Natural killer cell (primary cell): ENCODE data around the gene GAS6. TPM values are rescaled to one million over a fixed set of nuclear protein-coding genes. Genes with fewer than 3 reads are reported as not detected.

Experiments used
- ATAC-seq, 3 donors: fragments of 150-1000 bp in 2 of 3; fragments of 200-7000 bp in 1 of 3; cut with Tn5 transposase; 1 replicate in 1 of 3; 2 replicates in 2 of 3; pipeline ENCODE4 v1.10.0; 2021; ENCODE audit warnings: mild to moderate bottlenecking in 2 of 3, moderate library complexity in 2 of 3
- DNase-seq, 2 donors: peaks; one replicate each; pipeline versions ENCODE4 v3.0.0 to v3.0.0-alpha.2; 2013 to 2021; ENCODE audit warnings: mixed read lengths in 1 of 2
- H3K27ac ChIP-seq: one replicate; pipeline ENCODE4 v1.5.1; 2013; ENCODE audit warnings: mild to moderate bottlenecking, low read length
- H3K27me3 ChIP-seq: one replicate; pipeline ENCODE4 v1.6.1; 2013; ENCODE audit warnings: low read length; ENCODE audit not compliant: control insufficient read depth, insufficient read depth
- H3K36me3 ChIP-seq: one replicate; pipeline ENCODE4 v1.6.1; 2013; ENCODE audit warnings: low read length; ENCODE audit not compliant: control insufficient read depth, insufficient read depth
- H3K4me1 ChIP-seq: one replicate; pipeline ENCODE4 v1.6.1; 2013; ENCODE audit warnings: low read length; ENCODE audit not compliant: control insufficient read depth, insufficient read depth
- H3K4me3 ChIP-seq: one replicate; pipeline ENCODE4 v1.5.1; 2013; ENCODE audit warnings: low read length
- H3K9me3 ChIP-seq: one replicate; pipeline ENCODE4 v1.6.1; 2013; ENCODE audit warnings: low read length; ENCODE audit not compliant: control insufficient read depth, insufficient read depth
- H3K27ac Mint-ChIP-seq, 2 donors: one replicate each; pipeline ENCODE4 v1.8.0; 2022; ENCODE audit warnings: mild to moderate bottlenecking in 2 of 2, mixed read lengths in 2 of 2, moderate library complexity in 1 of 2
- H3K27me3 Mint-ChIP-seq, 2 donors: one replicate each; pipeline ENCODE4 v1.8.0; 2022; ENCODE audit warnings: low read depth in 2 of 2, mixed read lengths in 2 of 2
- H3K36me3 Mint-ChIP-seq: one replicate; pipeline ENCODE4 v1.8.0; 2022; ENCODE audit warnings: mixed read lengths
- H3K4me1 Mint-ChIP-seq, 2 donors: one replicate each; pipeline ENCODE4 v1.8.0; 2022; ENCODE audit warnings: mixed read lengths in 2 of 2
- H3K4me3 Mint-ChIP-seq: one replicate; pipeline ENCODE4 v1.8.0; 2022; ENCODE audit warnings: mild to moderate bottlenecking, moderate library complexity, mixed read lengths
- H3K9me3 Mint-ChIP-seq, 2 donors: one replicate each; pipeline ENCODE4 v1.8.0; 2022; ENCODE audit warnings: mixed read lengths in 2 of 2
- WGBS: methylation state at CpG from one replicate; pipeline ENCODE4 v1.1.7; 2013; ENCODE audit warnings: missing lambda C conversion rate; ENCODE audit not compliant: insufficient coverage; 5-methylcytosine and 5-hydroxymethylcytosine counted together
- intact Hi-C: fragments of 100-400 bp; cut with micrococcal nuclease; formaldehyde crosslinking; loops from one replicate; pipeline ENCODE4 v1.14.2; 2022
- total RNA-seq, 4 donors: library from RNA; stranded (reverse); fragments of 120-200 nt in 1 of 4; gene quantifications; one replicate each; pipeline versions ENCODE4 v1.2.3 to v1.2.4, GENCODE V29; 2013 to 2022
- TF ChIP-seq, protein P1 (sequence below): fragments of 200-600 bp; IDR thresholded peaks from one replicate; pipeline ENCODE4 v1.8.0; 2022; ENCODE audit warnings: antibody characterized with exemption

The GAS6 gene
- total RNA-seq, 3 donors from 2014 or later (not counting 1 experiment from before 2014, with no cell fraction given), result 0.40 to 1.4 (median 0.41) TPM

DNA sequence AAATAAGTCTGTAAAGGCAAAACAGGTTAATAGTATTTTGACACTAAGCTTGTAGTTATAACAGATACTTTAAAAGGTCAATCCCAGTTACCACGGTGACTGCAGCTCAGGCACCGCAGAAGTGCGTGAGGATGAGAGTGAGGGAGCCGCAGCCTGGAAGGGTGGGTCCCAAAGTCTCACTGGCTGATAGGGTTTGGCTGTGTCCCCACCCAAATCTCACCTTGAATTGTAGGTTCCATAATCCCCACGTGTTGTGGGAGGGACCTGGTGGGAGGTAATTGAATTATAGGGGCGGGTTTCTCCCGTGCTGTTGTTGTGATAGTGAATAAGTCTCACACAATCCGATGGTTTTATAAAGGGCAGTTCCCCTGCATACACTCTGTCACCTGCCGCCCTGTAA, 40.0 kb upstream of the GAS6 start:
- no peak overlapping the region for H3K27ac ChIP-seq
- intact Hi-C loops, result no loop called here
- no peak for DNase-seq
- Mint-ChIP-seq H3K27ac (no peak overlapping the region), H3K27me3 (peaks cover 19% of the 10 kb centered on the region in 2 donors), H3K4me1 (no peaks in the 10 kb centered on the region), H3K36me3 (no peaks in the 10 kb centered on the region), H3K9me3 (no peaks in the 10 kb centered on the region), H3K4me3 (no peak overlapping the region)
- no peaks in the 10 kb centered on the region for H3K36me3 ChIP-seq
- no peaks in the 10 kb centered on the region for H3K9me3 ChIP-seq
- H3K4me3 ChIP-seq, result no peak overlapping the region
- ATAC-seq, result no peak
- peaks cover 16% of the 10 kb centered on the region for H3K27me3 ChIP-seq
- WGBS, result 90% methylated on average over 9 of the region's 9 CpGs
- TF ChIP-seq, protein P1, sequence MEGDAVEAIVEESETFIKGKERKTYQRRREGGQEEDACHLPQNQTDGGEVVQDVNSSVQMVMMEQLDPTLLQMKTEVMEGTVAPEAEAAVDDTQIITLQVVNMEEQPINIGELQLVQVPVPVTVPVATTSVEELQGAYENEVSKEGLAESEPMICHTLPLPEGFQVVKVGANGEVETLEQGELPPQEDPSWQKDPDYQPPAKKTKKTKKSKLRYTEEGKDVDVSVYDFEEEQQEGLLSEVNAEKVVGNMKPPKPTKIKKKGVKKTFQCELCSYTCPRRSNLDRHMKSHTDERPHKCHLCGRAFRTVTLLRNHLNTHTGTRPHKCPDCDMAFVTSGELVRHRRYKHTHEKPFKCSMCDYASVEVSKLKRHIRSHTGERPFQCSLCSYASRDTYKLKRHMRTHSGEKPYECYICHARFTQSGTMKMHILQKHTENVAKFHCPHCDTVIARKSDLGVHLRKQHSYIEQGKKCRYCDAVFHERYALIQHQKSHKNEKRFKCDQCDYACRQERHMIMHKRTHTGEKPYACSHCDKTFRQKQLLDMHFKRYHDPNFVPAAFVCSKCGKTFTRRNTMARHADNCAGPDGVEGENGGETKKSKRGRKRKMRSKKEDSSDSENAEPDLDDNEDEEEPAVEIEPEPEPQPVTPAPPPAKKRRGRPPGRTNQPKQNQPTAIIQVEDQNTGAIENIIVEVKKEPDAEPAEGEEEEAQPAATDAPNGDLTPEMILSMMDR, result no peak
- no peaks in the 10 kb centered on the region for H3K4me1 ChIP-seq

DNA sequence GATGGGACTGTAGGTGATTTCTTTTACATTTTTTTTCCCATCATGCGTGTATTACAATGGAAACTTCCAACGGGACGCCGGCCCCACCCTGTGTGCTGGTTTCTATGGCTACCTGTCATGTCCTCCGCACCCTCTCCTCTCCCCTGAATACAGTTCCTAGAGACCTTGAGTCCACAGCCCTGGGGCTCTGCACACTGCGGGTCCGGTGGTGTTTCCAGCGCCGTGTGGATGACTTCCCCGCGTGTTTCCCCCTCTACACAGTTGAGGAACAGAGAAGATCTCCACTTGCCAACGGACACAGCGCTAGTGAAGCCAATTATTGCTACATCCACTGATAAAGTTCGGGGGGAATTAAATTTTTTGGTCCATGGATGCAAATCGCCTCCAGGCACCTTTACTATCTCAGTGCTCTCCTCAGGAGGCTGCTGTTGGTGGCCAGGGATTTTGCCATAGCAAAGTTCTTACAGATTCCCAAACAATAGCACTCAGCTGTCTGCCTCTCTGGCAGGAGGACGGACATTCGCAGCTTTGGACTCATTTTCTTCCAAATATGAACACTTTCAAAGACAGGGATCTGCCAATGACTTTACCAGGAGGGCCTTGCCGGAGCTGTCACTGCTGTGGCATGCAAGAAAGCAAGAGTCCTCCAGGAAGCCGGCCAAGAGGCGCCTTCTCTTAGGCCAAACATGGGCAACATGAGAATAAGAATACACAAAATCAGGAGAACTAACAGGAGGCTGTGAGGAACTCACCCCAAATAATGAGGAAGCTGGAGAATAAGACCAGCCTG, 39.3 kb upstream of the GAS6 start:
- H3K4me1 ChIP-seq, result no peaks in the 10 kb centered on the region
- no peaks in the 10 kb centered on the region for H3K9me3 Mint-ChIP-seq
- no peak for DNase-seq
- H3K9me3 ChIP-seq, result no peaks in the 10 kb centered on the region
- no peaks in the 10 kb centered on the region for H3K36me3 ChIP-seq
- TF ChIP-seq, protein P1, result no peak
- intact Hi-C loops, result no loop called here
- H3K27ac ChIP-seq, result no peak overlapping the region
- no peak overlapping the region for H3K4me3 ChIP-seq
- H3K27ac Mint-ChIP-seq, result no peak overlapping the region
- H3K4me3 Mint-ChIP-seq, result no peak overlapping the region
- peaks cover 20% of the 10 kb centered on the region for H3K27me3 ChIP-seq
- peaks cover 12 to 20% of the 10 kb centered on the region in 2 donors for H3K27me3 Mint-ChIP-seq
- ATAC-seq, result no peak
- 92% methylated on average over 20 of the region's 20 CpGs for WGBS
- H3K4me1 Mint-ChIP-seq, result no peaks in the 10 kb centered on the region
- H3K36me3 Mint-ChIP-seq, result no peaks in the 10 kb centered on the region

DNA sequence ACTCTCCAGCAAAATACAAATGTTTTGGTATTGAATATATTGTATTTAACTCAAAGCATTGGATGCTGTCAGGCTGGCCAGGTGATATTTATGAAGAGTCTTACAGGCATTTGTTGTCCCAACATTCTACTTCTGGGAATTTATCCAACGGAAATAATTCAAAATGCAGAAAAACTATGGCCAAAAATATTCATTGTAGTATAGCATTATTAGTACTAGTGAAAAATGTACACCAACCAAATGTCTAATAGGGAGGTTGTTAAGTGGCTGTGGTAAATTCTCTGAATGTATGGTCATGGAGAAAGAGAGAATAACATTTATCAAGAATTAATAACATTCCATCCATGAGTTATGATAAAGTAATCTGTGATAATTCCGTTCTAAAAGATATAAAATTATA, 38.6 kb upstream of the GAS6 start:
- Histone ChIP-seq H3K4me1 (no peaks in the 10 kb centered on the region), H3K27me3 (peaks cover 15% of the 10 kb centered on the region), H3K27ac (no peak overlapping the region), H3K4me3 (no peak overlapping the region), H3K9me3 (no peaks in the 10 kb centered on the region), H3K36me3 (no peaks in the 10 kb centered on the region)
- TF ChIP-seq, protein P1, result no peak
- DNase-seq (no peak), ATAC-seq (no peak)
- no peak overlapping the region for H3K4me3 Mint-ChIP-seq
- H3K4me1 Mint-ChIP-seq, result no peaks in the 10 kb centered on the region
- H3K27me3 Mint-ChIP-seq, result peaks cover 6 to 22% of the 10 kb centered on the region in 2 donors
- no peaks in the 10 kb centered on the region for H3K36me3 Mint-ChIP-seq
- no peaks in the 10 kb centered on the region for H3K9me3 Mint-ChIP-seq
- no peak overlapping the region for H3K27ac Mint-ChIP-seq
- no CpG with 5 or more reads among the region's 2 CpGs for WGBS
- intact Hi-C loops, result no loop called here

DNA sequence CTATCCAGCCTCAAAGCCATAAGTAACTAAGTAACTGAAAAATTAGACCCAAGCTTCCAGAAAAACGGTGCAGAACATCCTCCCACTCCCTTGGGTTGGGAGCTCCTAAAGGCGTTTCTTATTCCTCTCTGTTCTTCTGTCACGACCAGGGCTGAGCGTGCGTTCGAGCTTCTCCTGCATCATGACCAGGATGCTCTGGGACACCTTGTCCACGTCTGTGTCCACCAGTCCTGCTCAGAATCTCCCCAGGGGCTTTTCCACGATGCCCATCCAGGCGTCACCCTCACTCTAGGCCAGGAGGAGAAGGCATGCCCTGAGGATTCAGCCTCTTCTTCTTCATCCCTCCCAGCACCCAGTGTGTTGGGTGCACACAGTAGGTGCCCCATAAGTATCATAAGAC, 37.8 kb upstream of the GAS6 start:
- no peaks in the 10 kb centered on the region for H3K36me3 Mint-ChIP-seq
- 90% methylated on average over 9 of the region's 9 CpGs for WGBS
- H3K27ac Mint-ChIP-seq, result no peak overlapping the region
- Histone ChIP-seq H3K27me3 (peaks cover 15% of the 10 kb centered on the region), H3K9me3 (no peaks in the 10 kb centered on the region), H3K4me1 (no peaks in the 10 kb centered on the region), H3K4me3 (no peak overlapping the region), H3K27ac (no peak overlapping the region), H3K36me3 (no peaks in the 10 kb centered on the region)
- no peaks in the 10 kb centered on the region for H3K9me3 Mint-ChIP-seq
- no peak for ATAC-seq
- H3K27me3 Mint-ChIP-seq, result peaks cover 9 to 28% of the 10 kb centered on the region in 2 donors
- no peaks in the 10 kb centered on the region for H3K4me1 Mint-ChIP-seq
- H3K4me3 Mint-ChIP-seq, result no peak overlapping the region
- intact Hi-C loops, result no loop called here
- no peak for DNase-seq
- TF ChIP-seq, protein P1, result no peak
